C4-2B (cell line): ENCODE data around the gene UBR4.

ENCODE experiments used
- H3K27ac ChIP-seq: fragments of 450-650 bp; 2 replicates; pipeline ENCODE4 v1.5.1; 2017
- CTCF ChIP-seq: fragments of 450-650 bp; conservative IDR thresholded peaks from 2 replicates; pipeline ENCODE4 v1.5.1; 2017; ENCODE audit warnings: mild to moderate bottlenecking
- ZFX ChIP-seq: fragments of 450-650 bp; IDR thresholded peaks from 2 replicates; pipeline ENCODE4 v1.6.1; 2017

Gene UBR4

DNA sequence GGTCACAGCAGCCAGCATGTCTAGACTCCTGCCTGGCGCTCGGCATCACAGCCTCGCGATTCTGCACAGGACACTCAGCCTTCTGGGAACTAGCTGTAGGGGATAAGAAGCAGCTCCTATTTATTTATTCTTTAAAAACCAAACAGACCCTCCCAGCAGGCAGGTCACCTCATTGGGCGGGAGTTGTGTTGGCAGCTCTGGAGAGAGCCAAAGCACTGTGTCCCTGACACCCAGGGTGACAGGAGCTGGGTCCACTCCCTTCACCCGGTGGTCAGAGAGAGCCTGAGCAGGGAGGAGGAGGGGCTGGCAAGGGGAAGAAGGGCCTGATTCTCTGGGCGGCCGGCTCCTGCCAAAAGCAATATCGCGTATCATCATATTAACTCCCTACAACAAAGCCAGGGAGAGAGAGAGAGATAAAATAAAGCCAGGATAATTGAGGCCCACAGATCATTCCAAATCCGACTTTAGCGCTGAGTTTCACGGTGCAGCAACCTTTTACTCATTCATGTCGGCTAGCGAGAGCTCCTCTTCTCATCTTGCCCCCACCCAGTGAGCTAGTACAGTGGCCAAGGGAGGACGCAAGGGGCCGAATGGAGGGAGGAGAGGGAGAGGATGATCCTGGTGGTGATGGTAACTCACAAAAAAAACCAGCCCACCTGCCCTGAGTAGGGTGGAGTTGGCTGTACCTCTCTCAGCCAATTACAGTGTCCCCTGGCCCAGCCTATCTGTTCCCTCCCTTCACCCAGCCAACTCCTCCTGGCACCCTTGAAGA is 173.8 kb downstream of the UBR4 start:
- no peak for TF ChIP-seq ZFX
- TF ChIP-seq CTCF = no peak

DNA sequence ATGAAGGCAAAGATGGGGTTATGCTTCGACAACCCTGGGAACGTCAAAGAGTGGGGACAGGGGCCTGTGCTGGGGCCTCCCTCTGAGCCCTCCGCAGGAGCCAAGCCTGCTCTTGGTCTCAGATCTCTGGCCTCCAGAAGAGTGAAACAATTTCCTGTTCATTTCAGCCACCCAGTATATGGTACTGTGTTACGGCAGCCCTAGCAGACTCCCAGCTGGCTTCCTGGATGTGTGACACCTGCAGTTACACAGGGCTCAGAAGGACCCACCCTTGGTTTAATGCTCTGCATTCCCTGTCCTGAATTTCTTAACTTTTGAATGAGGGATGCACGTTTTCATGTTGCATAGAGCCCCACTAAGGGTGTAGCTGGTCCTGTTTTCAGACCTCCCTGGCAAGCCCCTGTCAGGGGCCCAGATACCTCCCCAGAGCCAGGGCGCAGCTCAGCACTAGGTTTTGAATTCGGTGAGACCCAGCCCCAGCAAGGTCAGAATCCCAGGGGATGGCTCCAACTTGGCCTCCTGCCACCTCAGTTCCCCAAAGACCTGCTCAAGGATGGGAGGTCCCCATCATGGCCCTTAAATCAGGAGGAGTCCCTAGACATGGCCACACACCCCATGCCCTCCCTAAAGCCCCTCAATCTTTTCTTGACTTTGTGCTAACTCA is 174.6 kb downstream of the UBR4 start:
- no peak overlapping the region for H3K27ac ChIP-seq
- TF ChIP-seq ZFX = no peak
- TF ChIP-seq CTCF = no peak

More for the DNA sequence above, 173.8 kb downstream of the UBR4 start:
- H3K27ac ChIP-seq = no peak overlapping the region

DNA sequence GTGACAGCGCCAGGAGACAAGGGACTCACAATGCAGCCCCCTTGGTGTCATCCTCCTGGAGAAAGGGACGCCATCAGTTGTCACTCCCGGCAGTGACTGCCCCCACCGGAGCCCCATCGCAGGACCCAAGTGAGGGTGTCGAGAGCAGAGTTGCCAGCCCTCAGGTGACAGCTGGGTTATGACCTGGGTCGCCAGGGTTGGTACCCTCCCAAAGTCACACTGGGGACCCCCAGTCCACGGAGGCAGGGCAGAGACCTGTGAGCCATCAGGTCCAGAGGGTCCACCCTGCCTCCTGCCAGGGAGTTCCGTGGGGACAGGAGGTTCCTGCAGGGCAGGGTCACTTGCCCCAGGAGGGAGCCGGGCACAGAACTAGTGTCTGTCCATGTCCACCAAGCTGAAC is 175.3 kb downstream of the UBR4 start:
- no peak overlapping the region for H3K27ac ChIP-seq
- no peak for TF ChIP-seq CTCF
- no peak for TF ChIP-seq ZFX

- TF ChIP-seq ZFX (no peak), CTCF (no peak)
- no peak overlapping the region for H3K27ac ChIP-seq
Observed at GRCh38 chr1:19033926-19034680, 176.0 kb downstream of the UBR4 start.

GRCh38 chr1:19033515-19033839 is 176.6 kb downstream of the UBR4 start:
- TF ChIP-seq CTCF = no peak
- TF ChIP-seq ZFX = no peak
- H3K27ac ChIP-seq = no peak overlapping the region

- TF ChIP-seq CTCF (no peak), ZFX (no peak)
- H3K27ac ChIP-seq = no peak overlapping the region
Observed at GRCh38 chr1:19032701-19033514, 177.2 kb downstream of the UBR4 start.

DNA sequence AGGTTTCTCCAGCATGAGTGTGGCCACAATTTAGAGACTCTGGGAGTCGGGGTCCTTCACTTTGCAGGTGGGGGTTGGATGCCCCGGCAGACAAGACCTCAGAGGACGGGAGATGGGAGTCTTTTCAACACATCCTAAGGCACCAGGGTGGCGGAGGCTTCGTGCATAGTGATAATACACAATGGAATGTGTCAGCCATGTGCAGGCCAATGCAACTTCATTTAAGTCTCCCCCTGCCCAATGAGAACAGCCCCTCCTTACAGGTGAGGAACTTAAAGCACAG is 177.7 kb downstream of the UBR4 start:
- no peak overlapping the region for H3K27ac ChIP-seq
- TF ChIP-seq ZFX = no peak
- no peak for TF ChIP-seq CTCF
